GM21786 (cell line): Measurements from ENCODE around the gene MSX1.

Experiments used
- ATAC-seq: cut with Tn5 transposase; IDR thresholded peaks from one replicate; pipeline ENCODE4 v1.9.1; 2021; ENCODE audit not compliant: unreplicated experiment

MSX1 gene

DNA sequence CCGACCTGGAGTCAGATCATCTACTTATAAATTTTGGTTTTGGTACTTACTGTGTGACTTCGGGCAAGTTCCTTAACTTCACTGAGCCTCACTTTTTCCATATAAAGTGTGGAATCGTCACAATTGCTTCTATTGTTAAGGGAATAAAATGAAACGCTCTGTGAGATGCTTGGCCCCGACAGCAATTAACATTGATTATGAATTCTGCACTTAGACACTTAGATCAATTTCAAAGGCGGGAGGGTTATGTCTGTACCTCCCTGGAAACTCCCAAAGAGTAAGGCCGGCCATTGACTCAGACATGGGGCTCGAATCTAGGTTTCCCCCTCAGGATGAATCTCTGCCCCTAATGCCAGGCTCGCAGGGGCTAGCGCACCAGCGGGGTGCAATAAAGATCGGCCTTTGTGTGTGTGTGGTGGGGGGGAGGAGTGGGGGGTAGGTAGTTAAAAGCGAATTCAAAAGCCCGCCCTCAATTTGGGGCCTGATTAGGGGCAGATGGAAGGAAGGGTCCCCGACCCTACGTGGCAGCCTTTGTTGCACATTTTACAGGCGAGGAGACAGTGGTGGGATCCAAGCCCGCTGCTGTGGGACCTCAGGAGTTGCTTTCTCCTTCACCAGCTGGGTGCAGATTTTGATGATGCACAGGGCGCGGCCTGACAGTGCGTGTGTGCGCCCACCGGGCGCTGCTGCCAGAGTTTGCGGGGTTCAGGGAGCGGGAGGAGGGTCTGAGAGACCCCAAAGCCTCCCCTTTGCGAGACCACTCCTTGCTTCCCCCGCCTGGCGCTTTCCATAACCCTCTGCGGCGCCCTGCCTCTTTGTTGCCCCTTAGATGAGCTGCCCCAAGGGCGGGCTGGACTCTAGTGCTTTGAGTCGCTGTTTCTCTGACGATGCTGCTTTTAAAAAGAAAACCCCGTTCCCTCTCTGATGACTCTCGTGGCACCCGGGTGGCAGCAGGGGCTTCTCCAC, 9.6 kb downstream of the MSX1 start:
- no peak for ATAC-seq

DNA sequence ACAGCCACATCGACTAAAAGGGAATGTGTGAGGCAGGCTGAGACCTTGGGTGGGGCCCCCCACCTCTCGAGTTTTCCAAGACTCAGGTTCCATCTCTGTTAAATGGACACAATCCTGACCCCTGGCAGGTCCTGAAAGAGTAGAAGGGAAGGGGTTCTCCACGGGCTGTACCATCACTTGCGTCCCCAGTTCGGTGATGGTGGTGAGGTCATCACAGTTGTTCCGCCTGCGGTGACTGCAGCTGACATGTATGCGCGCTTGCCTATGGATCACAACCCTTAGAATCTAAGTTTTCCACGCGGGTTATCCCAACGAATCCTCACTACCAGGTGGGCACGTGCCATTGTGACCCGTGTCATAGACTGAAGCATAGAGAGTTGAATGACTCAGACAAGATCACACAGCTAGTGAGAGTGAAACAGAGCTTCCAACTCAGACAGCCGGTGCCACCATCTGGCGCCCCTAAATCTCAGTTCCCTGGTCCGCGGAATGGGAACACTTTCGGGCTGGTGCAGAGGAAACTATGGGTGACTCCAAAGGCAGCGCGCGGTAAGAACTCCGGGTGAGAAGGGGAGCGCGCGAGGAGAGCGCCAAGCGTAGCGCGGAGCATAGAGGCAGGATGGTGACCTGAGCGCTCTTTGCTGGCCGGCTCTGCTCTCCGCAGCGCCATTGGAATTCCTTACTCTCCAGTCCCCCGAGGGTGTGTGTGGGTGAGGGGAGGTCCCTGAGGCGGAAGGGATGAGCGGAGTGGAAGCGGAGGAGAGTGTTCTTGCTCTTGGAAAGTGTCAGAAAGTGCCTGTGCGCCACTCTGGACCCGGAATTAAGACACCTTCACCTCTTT, 10.5 kb downstream of the MSX1 start:
- ATAC-seq: no peak

DNA sequence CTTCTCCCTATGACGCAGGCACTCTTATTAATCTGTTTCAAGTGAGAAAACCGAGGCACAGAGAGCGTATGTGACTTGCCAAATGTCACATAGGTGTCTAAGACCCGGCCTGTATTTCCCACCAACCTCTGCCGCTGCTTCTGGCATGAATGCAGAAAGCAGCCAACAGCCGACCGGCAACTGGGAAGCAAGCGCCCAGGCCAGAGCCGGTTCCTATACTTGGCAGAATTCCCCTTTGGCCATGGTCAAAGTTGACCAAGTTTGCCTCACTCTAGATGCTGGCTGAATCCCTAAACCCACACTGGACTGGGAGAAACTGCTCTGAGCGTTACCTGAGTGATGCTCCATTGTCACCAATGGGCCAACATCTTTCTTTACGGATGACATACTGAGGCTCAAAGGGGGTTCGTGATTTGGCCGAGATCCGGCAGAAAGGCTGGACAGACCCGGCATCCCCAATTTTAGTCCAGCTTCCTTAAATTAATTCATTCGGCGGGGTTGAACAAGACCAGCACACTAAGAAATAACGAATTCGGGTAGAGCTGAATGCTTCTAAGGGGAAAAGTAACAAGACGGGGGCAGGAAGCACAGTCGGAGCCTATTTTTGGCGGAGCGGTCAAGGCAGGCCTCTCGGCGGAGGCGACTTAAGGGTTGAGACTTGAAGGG, 11.2 kb downstream of the MSX1 start:
- no peak for ATAC-seq

DNA sequence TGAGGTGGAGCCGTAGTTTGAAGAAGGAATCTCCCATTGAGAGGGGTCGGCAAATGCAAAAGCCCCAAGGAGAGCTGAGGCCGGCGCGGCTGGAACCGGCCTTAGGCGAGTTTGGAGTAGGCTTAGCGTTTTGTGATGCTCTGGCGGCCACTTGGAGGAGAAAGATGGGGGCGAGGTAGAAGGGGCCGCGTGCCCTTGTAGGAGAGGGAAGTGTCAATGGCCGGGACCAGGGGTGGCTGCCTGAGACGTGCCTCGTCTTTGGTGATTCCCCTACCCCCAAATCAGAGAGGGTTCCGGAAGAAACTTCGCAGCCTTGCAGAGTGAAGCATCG, 11.7 kb downstream of the MSX1 start:
- no peak for ATAC-seq

DNA sequence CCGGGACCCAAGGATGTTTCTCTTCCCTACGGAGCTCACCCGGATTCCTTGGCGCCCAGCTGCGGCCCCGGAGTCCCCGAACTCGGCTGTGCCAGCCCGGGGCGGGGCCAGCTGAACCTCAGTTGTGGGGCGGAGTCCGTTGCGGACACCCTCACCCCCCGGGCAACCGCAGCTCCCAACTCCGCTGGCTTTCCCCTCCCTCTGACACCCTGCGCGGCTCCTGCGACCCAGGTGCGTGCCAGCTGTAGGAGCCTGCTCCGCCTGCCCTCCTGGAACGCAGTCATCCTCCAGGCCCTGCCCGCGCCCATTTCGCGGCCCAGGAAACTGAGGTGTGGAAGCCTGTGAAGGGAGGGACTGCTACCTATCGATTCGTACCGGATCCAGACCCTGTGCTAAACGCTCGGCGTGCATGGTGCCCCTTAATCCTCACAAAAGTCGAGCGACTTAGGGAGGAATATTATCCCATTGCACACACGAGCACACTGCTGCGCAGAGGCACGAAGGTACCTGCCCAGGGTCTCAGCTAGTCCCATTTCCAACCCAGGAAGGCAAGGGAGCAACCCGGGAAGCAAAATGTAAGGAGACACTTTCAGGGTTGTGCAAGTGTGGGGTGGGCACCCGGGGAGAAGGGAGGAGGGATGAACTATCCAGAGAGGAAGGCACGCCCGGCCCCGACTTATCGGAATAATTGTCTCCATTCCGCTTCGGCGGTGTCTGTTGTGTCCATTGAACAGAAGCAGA, 12.3 kb downstream of the MSX1 start:
- ATAC-seq: no peak

- no peak for ATAC-seq
Observed at GRCh38 chr4:4872314-4872903, 12.9 kb downstream of the MSX1 start.

GRCh38 chr4:4873203-4873602, 13.7 kb downstream of the MSX1 start:
- ATAC-seq: no peak

- ATAC-seq: no peak
Observed at GRCh38 chr4:4874254-4874653, 14.8 kb downstream of the MSX1 start.

GRCh38 chr4:4875147-4875546, 15.7 kb downstream of the MSX1 start:
- ATAC-seq: no peak

- no peak for ATAC-seq
Observed at GRCh38 chr4:4875611-4876010, 16.1 kb downstream of the MSX1 start.

DNA sequence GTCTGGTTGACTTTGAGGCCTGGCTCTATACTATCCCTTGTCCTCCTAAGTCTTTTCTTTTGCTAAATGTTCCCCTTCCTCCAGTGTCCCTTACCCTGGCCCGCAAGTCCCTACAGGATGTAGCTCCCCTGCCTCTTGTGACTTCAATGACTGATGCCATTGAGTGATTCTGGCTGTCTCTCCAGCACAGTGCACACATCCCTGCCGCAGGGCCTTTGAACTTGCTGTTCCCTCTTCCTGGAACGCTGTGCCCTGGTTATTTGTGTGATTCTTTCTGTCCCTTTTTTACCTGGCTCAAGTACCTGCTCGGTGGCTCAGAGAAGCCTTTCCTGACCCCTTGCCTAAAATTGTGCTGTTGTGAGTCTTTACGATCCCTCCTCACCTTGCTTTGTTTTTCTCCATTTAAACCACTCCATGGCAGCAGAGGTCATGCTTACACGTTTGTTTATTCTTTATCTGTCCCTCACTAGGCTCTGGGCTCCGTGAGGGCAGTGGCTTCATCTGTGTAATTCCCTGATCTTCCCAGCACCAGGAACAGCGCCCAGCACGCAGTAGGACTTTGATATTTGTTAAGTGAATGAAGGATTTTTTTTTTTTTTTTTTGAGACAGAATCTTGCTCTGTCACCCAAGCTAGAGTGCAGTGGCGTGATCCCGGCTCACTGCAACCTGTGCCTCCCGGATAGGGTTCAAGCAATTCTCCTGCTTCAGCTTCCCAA, 17.6 kb downstream of the MSX1 start:
- no peak for ATAC-seq

DNA sequence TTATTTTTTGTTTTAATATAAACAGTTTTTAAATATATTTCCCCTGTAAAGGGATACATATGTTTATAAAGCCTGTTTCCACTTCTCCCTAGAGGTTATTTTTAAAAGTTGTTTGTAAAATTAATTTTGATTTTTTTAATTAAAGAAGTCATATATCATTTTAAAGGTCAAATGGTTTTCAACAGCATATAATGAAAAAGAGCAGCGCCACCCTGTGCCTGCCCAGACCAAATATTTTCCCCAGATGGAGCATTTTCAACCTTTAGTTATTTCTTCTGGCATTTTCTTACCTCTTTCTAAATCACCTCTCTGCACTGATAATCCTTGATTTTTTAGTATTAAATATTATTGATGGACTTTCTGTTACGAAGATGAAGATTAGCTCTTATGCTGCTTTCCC, 21.0 kb downstream of the MSX1 start:
- no peak for ATAC-seq

DNA sequence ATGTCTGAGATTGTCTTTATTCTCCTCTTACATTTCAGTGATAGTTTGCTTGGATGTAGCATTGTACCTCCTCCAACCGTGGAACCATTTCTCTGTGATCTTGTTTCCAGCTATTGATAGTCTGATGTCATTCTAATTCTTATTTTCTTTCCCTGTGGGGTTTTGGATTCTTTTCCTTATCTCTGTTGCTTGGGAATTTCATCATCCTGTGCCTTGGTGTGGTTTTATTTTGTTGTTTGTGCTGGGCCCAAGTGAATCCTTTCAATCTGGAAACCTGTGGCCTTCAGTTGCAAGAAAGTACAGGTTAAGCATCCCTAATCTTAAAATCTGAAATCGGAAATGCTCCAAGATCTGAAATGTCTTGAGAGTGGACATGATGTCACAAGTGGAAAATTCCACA, 22.0 kb downstream of the MSX1 start:
- no peak for ATAC-seq

- no peak for ATAC-seq
Observed at GRCh38 chr4:4884611-4885010, 25.1 kb downstream of the MSX1 start.

DNA sequence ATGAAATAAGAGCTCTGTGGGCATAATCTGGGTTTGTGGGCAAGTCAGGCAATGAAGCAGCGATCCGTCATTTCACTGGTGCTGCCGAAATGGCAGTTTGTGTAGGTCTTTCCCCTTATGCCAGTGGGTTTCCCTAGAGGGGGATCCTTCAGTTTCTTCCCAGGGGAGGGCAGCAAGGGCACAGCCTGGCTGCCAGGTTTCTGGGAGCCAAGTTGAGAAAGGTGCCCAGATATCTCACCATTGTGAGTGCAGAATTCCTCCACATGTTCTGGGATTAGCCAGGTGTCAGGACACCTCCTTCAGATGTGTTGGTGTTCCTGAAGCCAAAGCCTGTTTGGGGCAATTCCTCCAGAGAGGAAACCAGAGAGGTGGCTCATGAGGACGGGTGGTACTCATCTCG, 28.0 kb downstream of the MSX1 start:
- ATAC-seq: no peak

- ATAC-seq: no peak
Observed at GRCh38 chr4:4888695-4889094, 29.2 kb downstream of the MSX1 start.

DNA sequence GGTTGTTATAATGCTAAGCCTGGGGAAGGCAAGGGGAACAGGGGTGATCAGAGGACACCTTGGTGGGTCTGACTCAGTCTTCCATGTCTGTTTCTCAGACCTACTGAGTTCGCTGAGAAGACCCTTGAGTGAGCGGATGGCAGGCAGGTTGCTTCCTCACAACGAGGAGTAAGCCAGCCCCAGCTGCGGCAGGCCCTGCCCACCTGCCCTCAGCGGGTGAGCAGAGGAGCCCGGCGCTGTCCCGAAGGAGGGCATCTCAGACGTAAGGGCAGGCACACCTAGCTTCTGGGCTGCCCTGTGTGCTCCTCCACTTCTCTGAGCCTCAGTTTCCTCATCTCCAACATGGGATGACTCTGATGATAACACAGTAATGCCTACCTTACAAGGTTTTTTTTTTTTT, 30.3 kb downstream of the MSX1 start:
- no peak for ATAC-seq

DNA sequence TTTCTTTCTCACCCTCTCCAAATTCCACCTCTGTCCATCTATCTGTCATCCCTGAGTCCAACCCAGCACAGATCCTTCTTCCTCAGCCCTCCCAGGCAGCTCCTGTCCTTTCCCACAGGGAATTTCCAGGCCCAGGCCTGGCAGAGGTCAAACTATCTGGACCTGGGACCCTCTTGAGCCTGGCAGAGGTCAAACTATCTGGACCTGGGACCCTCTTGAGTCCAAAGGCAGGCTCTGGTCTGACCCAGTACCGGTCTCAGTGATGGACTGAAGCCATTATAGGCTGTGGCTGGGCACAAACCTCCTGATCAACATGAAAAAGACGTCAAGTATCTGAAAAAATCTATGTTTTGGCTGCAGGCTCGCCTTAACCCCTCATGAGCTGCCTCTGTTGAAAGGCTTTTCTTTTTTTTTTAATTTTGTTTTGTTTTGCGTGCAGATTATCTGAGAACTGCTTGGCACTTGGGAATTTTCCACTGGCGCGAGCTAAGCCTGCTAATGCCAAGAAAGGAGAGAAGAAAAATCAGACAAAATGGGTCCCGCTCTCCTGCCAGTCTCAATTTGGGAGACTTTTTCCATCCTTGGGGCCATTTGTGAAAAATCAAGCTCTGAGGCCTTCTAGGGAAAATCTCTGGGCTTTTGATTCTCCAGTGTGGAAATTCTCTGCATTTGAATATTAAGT, 31.2 kb downstream of the MSX1 start:
- no peak for ATAC-seq

- no peak for ATAC-seq
Observed at GRCh38 chr4:4893721-4894120, 34.3 kb downstream of the MSX1 start.
